CD14-positive monocyte (primary cell): ENCODE measurements around the gene NUP88. TPM values are rescaled to one million over a fixed set of nuclear protein-coding genes. Genes with fewer than 3 reads are reported as not detected.

ENCODE experiments used
- DNase-seq, 3 donors: peaks; one replicate each; pipeline ENCODE4 v3.0.0-alpha.2; 2011 to 2022
- H2AFZ ChIP-seq: 2 replicates; pipeline ENCODE4 v1.6.0; 2012; ENCODE audit warnings: mild to moderate bottlenecking, low read depth, low read length, inconsistent platforms; ENCODE audit not compliant: insufficient read depth, poor library complexity, severe bottlenecking
- H3K27ac ChIP-seq, 2 donors: 1 replicate in 1 of 2; 2 replicates in 1 of 2; pipeline ENCODE4 v1.5.1; 2012 to 2013; ENCODE audit warnings: low read length in 2 of 2, control low read depth in 1 of 2, inconsistent platforms in 1 of 2, low read depth in 1 of 2, mild to moderate bottlenecking in 1 of 2
- H3K27me3 ChIP-seq, 2 donors: one replicate each; pipeline versions ENCODE4 v1.6.0 to v1.6.1; 2011 to 2013; ENCODE audit warnings: low read length in 2 of 2; ENCODE audit not compliant: control insufficient read depth in 2 of 2, insufficient read depth in 2 of 2
- H3K36me3 ChIP-seq, 2 donors: replicated peaks in 1 of 2; 1 replicate in 1 of 2; 2 replicates in 1 of 2; pipeline versions ENCODE4 v1.5.1 to v1.6.1; 2012 to 2013; ENCODE audit warnings: low read length in 2 of 2, control low read depth in 1 of 2, inconsistent platforms in 1 of 2, mild to moderate bottlenecking in 1 of 2; ENCODE audit not compliant: insufficient read depth in 2 of 2, control insufficient read depth in 1 of 2
- H3K4me1 ChIP-seq, 2 donors: 1 replicate in 1 of 2; 2 replicates in 1 of 2; pipeline versions ENCODE4 v1.5.1 to v1.6.1; 2012 to 2013; ENCODE audit warnings: low read length in 2 of 2, control low read depth in 1 of 2, inconsistent platforms in 1 of 2, mild to moderate bottlenecking in 1 of 2, moderate library complexity in 1 of 2; ENCODE audit not compliant: insufficient read depth in 2 of 2, control insufficient read depth in 1 of 2
- H3K4me2 ChIP-seq: replicated peaks from 2 replicates; pipeline ENCODE3; 2012; ENCODE audit warnings: low read length, moderate library complexity, mild to moderate bottlenecking; ENCODE audit not compliant: poor library complexity, severe bottlenecking; ENCODE audit errors: extremely low read depth
- H3K4me3 ChIP-seq, 3 experiments: fragments of 200-600 bp in 1 of 3; sonication (generic) in 1 of 3; replicated peaks in 1 of 3; 1 replicate in 2 of 3; 2 replicates in 1 of 3; pipeline ENCODE4 v1.5.1; 2011 to 2013; ENCODE audit warnings: low read length in 3 of 3, mild to moderate bottlenecking in 3 of 3, control low read depth in 2 of 3, low read depth in 2 of 3, inconsistent platforms in 1 of 3, moderate library complexity in 1 of 3
- H3K79me2 ChIP-seq: 2 replicates; pipeline ENCODE4 v1.6.0; 2012; ENCODE audit warnings: mild to moderate bottlenecking, control low read depth, inconsistent platforms, low read length, moderate library complexity; ENCODE audit not compliant: insufficient read depth
- H3K9ac ChIP-seq: 2 replicates; pipeline ENCODE4 v1.6.0; 2017; ENCODE audit warnings: low read length, mild to moderate bottlenecking; ENCODE audit not compliant: insufficient read depth, poor library complexity, severe bottlenecking
- H3K9me3 ChIP-seq, 2 donors: replicated peaks in 1 of 2; 1 replicate in 1 of 2; 2 replicates in 1 of 2; pipeline versions ENCODE4 v1.5.1 to v1.6.1; 2012 to 2013; ENCODE audit warnings: low read length in 2 of 2, control low read depth in 1 of 2; ENCODE audit not compliant: control insufficient read depth in 1 of 2, insufficient read depth in 1 of 2
- H4K20me1 ChIP-seq: 2 replicates; pipeline ENCODE4 v1.6.0; 2012; ENCODE audit warnings: mild to moderate bottlenecking, low read length, control low read depth, moderate library complexity; ENCODE audit not compliant: insufficient read depth
- H3K27ac Mint-ChIP-seq, 7 donors: one replicate each; pipeline ENCODE4 v1.8.0; 2020; ENCODE audit warnings: mild to moderate bottlenecking in 7 of 7, mixed read lengths in 7 of 7, moderate library complexity in 6 of 7, inconsistent platforms in 2 of 7
- H3K27me3 Mint-ChIP-seq, 3 donors: one replicate each; pipeline ENCODE4 v1.8.0; 2021 to 2022; ENCODE audit warnings: low read depth in 3 of 3, mild to moderate bottlenecking in 3 of 3, mixed read lengths in 3 of 3, moderate library complexity in 3 of 3, inconsistent platforms in 1 of 3
- H3K36me3 Mint-ChIP-seq, 2 donors: one replicate each; pipeline ENCODE4 v1.8.0; 2020; ENCODE audit warnings: mixed read lengths in 2 of 2, inconsistent platforms in 1 of 2, mild to moderate bottlenecking in 1 of 2
- H3K4me1 Mint-ChIP-seq: one replicate; pipeline ENCODE4 v1.8.0; 2020; ENCODE audit warnings: mild to moderate bottlenecking, mixed read lengths
- H3K4me3 Mint-ChIP-seq, 2 donors: one replicate each; pipeline ENCODE4 v1.8.0; 2020; ENCODE audit warnings: mild to moderate bottlenecking in 2 of 2, mixed read lengths in 2 of 2, moderate library complexity in 1 of 2
- H3K9me3 Mint-ChIP-seq, 7 donors: one replicate each; pipeline ENCODE4 v1.8.0; 2020 to 2022; ENCODE audit warnings: mixed read lengths in 7 of 7, mild to moderate bottlenecking in 6 of 7, moderate library complexity in 6 of 7, inconsistent platforms in 2 of 7
- CTCF ChIP-seq: fragments of 200-600 bp; IDR thresholded peaks from one replicate; pipeline ENCODE4 v1.8.0; 2022; ENCODE audit warnings: antibody characterized with exemption, mild to moderate bottlenecking
- WGBS: methylation state at CpG from one replicate; pipeline ENCODE4 v1.1.5; 2013; ENCODE audit warnings: missing lambda C conversion rate; ENCODE audit not compliant: insufficient coverage; 5-methylcytosine and 5-hydroxymethylcytosine counted together
- intact Hi-C, 2 donors: fragments of 100-400 bp; cut with micrococcal nuclease; formaldehyde crosslinking; loops; one replicate each; pipeline versions ENCODE4 v1.15.0 to v1.15.1; 2023
- polyA plus RNA-seq, 3 donors: library from polyadenylated mRNA; depleted of rRNA in 1 of 3; unstranded in 2 of 3; stranded (reverse) in 1 of 3; fragments of 300-500 nt in 2 of 3; fragments of >200 nt in 1 of 3; fragmentation: Illumina TruSeq in 2 of 3; gene quantifications; 1 replicate in 2 of 3; 2 replicates in 1 of 3; pipeline ENCODE4 v1.2.3, GENCODE V29; 2012 to 2021

Gene NUP88
- polyA plus RNA-seq, 3 donors, result 23.1 to 45.7 (median 36.1) TPM

GRCh38 chr17:5354310-5354709 lies 65.2 kb downstream of the NUP88 start:
- Histone ChIP-seq H3K36me3 (peaks cover 76 to 100% of the 10 kb centered on the region in 2 donors), H3K4me1 (no peaks in the 10 kb centered on the region), H2AFZ (no peak overlapping the region), H3K79me2 (no peaks in the 10 kb centered on the region), H3K4me2 (no peak overlapping the region), H3K9ac (no peak overlapping the region), H4K20me1 (no peaks in the 10 kb centered on the region), H3K27me3 (no peaks in the 10 kb centered on the region), H3K27ac (no peak overlapping the region), H3K9me3 (no peaks in the 10 kb centered on the region), H3K4me3 (no peak overlapping the region)
- no peak overlapping the region for H3K4me3 Mint-ChIP-seq
- no peak for TF ChIP-seq CTCF
- no peaks in the 10 kb centered on the region for H3K27me3 Mint-ChIP-seq
- no peaks in the 10 kb centered on the region for H3K4me1 Mint-ChIP-seq
- H3K36me3 Mint-ChIP-seq, result peaks cover 76 to 96% of the 10 kb centered on the region in 2 donors
- DNase-seq, result no peak
- no peaks in the 10 kb centered on the region for H3K9me3 Mint-ChIP-seq
- WGBS, result no CpG with 5 or more reads among the region's 2 CpGs
- intact Hi-C loops, result no loop called here
- H3K27ac Mint-ChIP-seq, result no peak overlapping the region

- H3K36me3 Mint-ChIP-seq, result peaks cover 75 to 96% of the 10 kb centered on the region in 2 donors
- H3K4me3 Mint-ChIP-seq, result no peak overlapping the region
- Histone ChIP-seq H3K4me1 (no peaks in the 10 kb centered on the region), H3K79me2 (no peaks in the 10 kb centered on the region), H3K27me3 (no peaks in the 10 kb centered on the region), H3K4me3 (no peak overlapping the region), H4K20me1 (no peaks in the 10 kb centered on the region), H3K4me2 (no peak overlapping the region), H2AFZ (no peak overlapping the region), H3K36me3 (peaks cover 76 to 100% of the 10 kb centered on the region in 2 donors), H3K9me3 (no peaks in the 10 kb centered on the region), H3K9ac (no peak overlapping the region), H3K27ac (no peak overlapping the region)
- no peaks in the 10 kb centered on the region for H3K9me3 Mint-ChIP-seq
- 92% methylated on average over 2 of the region's 4 CpGs for WGBS
- H3K4me1 Mint-ChIP-seq, result no peaks in the 10 kb centered on the region
- no peak for TF ChIP-seq CTCF
- peaks cover 0 to 1% (median 0%) of the 10 kb centered on the region in 3 donors for H3K27me3 Mint-ChIP-seq
- peak overlapping the region in 1 of 7 donors; percentile 34 for H3K27ac Mint-ChIP-seq
- DNase-seq, result no peak
- intact Hi-C loops, result no loop called here
Measured at GRCh38 chr17:5352681-5353289, 66.7 kb downstream of the NUP88 start.
